Liver (tissue), 9 donors: ENCODE data around the gene TARM1. TPM values are rescaled to one million over a fixed set of nuclear protein-coding genes. Genes with fewer than 3 reads are reported as not detected.

Experiments
- DNase-seq: peaks from one replicate; pipeline ENCODE4 v3.0.0-alpha.2; 2017; ENCODE audit warnings: low spot score
- H3K27ac ChIP-seq, 2 donors: one replicate each; pipeline ENCODE4 v1.7.0; 2013; ENCODE audit warnings: inconsistent platforms in 2 of 2, low read length in 2 of 2, control low read depth in 1 of 2, low read depth in 1 of 2, mild to moderate bottlenecking in 1 of 2
- H3K27me3 ChIP-seq, 4 donors: one replicate each; pipeline versions ENCODE4 v1.6.1 to v1.7.0; 2013; ENCODE audit warnings: low read length in 3 of 4, inconsistent platforms in 1 of 4, mild to moderate bottlenecking in 1 of 4, moderate library complexity in 1 of 4; ENCODE audit not compliant: control insufficient read depth in 4 of 4, insufficient read depth in 4 of 4
- H3K36me3 ChIP-seq, 4 donors: one replicate each; pipeline versions ENCODE4 v1.6.1 to v1.7.0; 2013; ENCODE audit warnings: low read length in 3 of 4, mild to moderate bottlenecking in 3 of 4, low read depth in 1 of 4, moderate library complexity in 1 of 4; ENCODE audit not compliant: control insufficient read depth in 4 of 4, insufficient read depth in 3 of 4
- H3K4me1 ChIP-seq, 4 donors: one replicate each; pipeline versions ENCODE4 v1.6.1 to v1.7.0; 2013; ENCODE audit warnings: low read length in 3 of 4, mild to moderate bottlenecking in 3 of 4, moderate library complexity in 1 of 4; ENCODE audit not compliant: control insufficient read depth in 4 of 4, insufficient read depth in 4 of 4
- H3K4me3 ChIP-seq, 3 donors: one replicate each; pipeline versions ENCODE4 v1.6.1 to v1.7.0; 2013; ENCODE audit warnings: low read length in 3 of 3, control low read depth in 1 of 3, low read depth in 1 of 3, mild to moderate bottlenecking in 1 of 3
- H3K9ac ChIP-seq, 2 donors: one replicate each; pipeline ENCODE4 v1.7.0; 2013; ENCODE audit warnings: low read length in 2 of 2, mild to moderate bottlenecking in 2 of 2, moderate library complexity in 2 of 2, control low read depth in 1 of 2, low read depth in 1 of 2
- H3K9me3 ChIP-seq, 4 donors: one replicate each; pipeline versions ENCODE4 v1.6.1 to v1.7.0; 2013; ENCODE audit warnings: low read length in 3 of 4; ENCODE audit not compliant: control insufficient read depth in 4 of 4
- ATF3 ChIP-seq: IDR thresholded peaks from 2 replicates; pipeline ENCODE4 v1.6.1; 2016; ENCODE audit warnings: antibody characterized with exemption
- EGR1 ChIP-seq, 2 donors: IDR thresholded peaks; 2 replicates each; pipeline ENCODE4 v1.6.1; 2016 to 2018; ENCODE audit warnings: antibody characterized with exemption in 2 of 2, low read depth in 2 of 2
- FOXA1 ChIP-seq: IDR thresholded peaks from 2 replicates; pipeline ENCODE4 v1.6.1; 2016; ENCODE audit warnings: antibody characterized with exemption
- FOXA2 ChIP-seq: IDR thresholded peaks from 2 replicates; pipeline ENCODE4 v1.6.1; 2016; ENCODE audit warnings: antibody characterized with exemption
- GABPA ChIP-seq, 2 donors: IDR thresholded peaks in 1 of 2; conservative IDR thresholded peaks in 1 of 2; 2 replicates each; pipeline ENCODE4 v1.6.1; 2016; ENCODE audit warnings: antibody characterized with exemption in 2 of 2, mild to moderate bottlenecking in 1 of 2, moderate library complexity in 1 of 2
- HNF4A ChIP-seq, 2 donors: conservative IDR thresholded peaks; 2 replicates each; pipeline ENCODE4 v1.6.1; 2016; ENCODE audit warnings: antibody characterized with exemption in 2 of 2, mild to moderate bottlenecking in 2 of 2
- HNF4G ChIP-seq: IDR thresholded peaks from 2 replicates; pipeline ENCODE4 v1.6.1; 2016; ENCODE audit warnings: antibody characterized with exemption
- JUND ChIP-seq, 2 donors: IDR thresholded peaks; 2 replicates each; pipeline ENCODE4 v1.6.1; 2016; ENCODE audit warnings: antibody characterized with exemption in 2 of 2
- MAX ChIP-seq: IDR thresholded peaks from 2 replicates; pipeline ENCODE4 v1.6.1; 2016; ENCODE audit warnings: antibody characterized with exemption
- NR2F2 ChIP-seq: IDR thresholded peaks from 2 replicates; pipeline ENCODE4 v1.6.1; 2016; ENCODE audit warnings: antibody characterized with exemption
- RAD21 ChIP-seq, 2 donors: IDR thresholded peaks; 2 replicates each; pipeline ENCODE4 v1.6.1; 2016; ENCODE audit warnings: antibody characterized with exemption in 2 of 2, mild to moderate bottlenecking in 2 of 2
- REST ChIP-seq: IDR thresholded peaks from 2 replicates; pipeline ENCODE4 v1.6.1; 2016; ENCODE audit warnings: antibody characterized with exemption, mild to moderate bottlenecking
- RXRA ChIP-seq, 2 donors: IDR thresholded peaks; 2 replicates each; pipeline ENCODE4 v1.6.1; 2017 to 2018; ENCODE audit warnings: antibody characterized with exemption in 2 of 2, mild to moderate bottlenecking in 1 of 2
- SP1 ChIP-seq: IDR thresholded peaks from 2 replicates; pipeline ENCODE4 v1.6.1; 2018; ENCODE audit warnings: antibody characterized with exemption, mild to moderate bottlenecking
- TAF1 ChIP-seq: conservative IDR thresholded peaks from 2 replicates; pipeline ENCODE4 v1.6.1; 2016; ENCODE audit warnings: antibody characterized with exemption, mild to moderate bottlenecking
- YY1 ChIP-seq: IDR thresholded peaks from 2 replicates; pipeline ENCODE4 v1.6.1; 2016; ENCODE audit warnings: antibody characterized with exemption, mild to moderate bottlenecking
- WGBS: extraction: QIAGEN DNeasy Blood & Tissue Kit; methylation state at CpG from one replicate; pipeline ENCODE4 v1.1.7; 2013; 5-methylcytosine and 5-hydroxymethylcytosine counted together
- polyA plus RNA-seq, 2 donors: library from polyadenylated mRNA; stranded (reverse) in 1 of 2; unstranded in 1 of 2; fragments of 200-250 nt in 1 of 2; fragments of >200 nt in 1 of 2; fragmentation: Nextera tagmentation in 1 of 2; extraction: Ambion mirVana in 1 of 2; gene quantifications; one replicate each; pipeline versions ENCODE4 v1.2.1 to v1.2.3, GENCODE V29; 2013 to 2015
- total RNA-seq, 2 donors: library from RNA; depleted of rRNA; stranded (reverse); fragments of >200 nt; gene quantifications; one replicate each; pipeline ENCODE4 v1.2.3, GENCODE V29; 2014
- TF ChIP-seq, protein P1 (sequence below): fragments of 150-350 bp; IDR thresholded peaks from 2 replicates; pipeline ENCODE4 v1.5.1; 2017; ENCODE audit warnings: improper control_type of control experiment, low read depth, low read length; ENCODE audit not compliant: missing input control
- TF ChIP-seq, protein P2 (sequence below): IDR thresholded peaks from 2 replicates; pipeline ENCODE4 v1.6.1; 2016; ENCODE audit warnings: antibody characterized with exemption
- donor health status: healthy.
- donor health status: healthy.
- donor health status: healthy.
- donor health status: healthy.
- donor health status: healthy.

Gene TARM1
- total and polyA plus RNA-seq, 4 donors = not detected

DNA sequence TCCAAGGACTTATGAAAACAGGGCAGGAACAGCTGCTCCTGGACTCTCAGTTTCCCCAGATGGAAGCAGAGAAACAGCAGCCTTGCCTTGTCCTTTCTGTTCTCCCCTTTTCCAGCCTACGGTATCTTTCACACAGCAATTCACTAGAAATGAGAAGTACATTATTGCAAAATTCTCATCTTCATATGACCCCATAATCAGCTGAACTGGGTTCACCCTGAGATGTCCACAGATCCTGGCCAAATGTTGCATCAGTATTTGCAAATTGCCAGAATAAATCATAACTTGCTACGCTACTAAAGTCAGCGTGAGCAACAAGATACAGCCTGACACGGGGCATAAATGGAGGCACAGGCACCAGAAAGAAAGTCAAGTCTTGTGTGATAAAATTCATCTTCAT is 33.5 kb downstream of the TARM1 start:
- Histone ChIP-seq H3K4me1 (no peaks in the 10 kb centered on the region), H3K9ac (no peak overlapping the region), H3K27ac (no peak overlapping the region), H3K36me3 (no peaks in the 10 kb centered on the region), H3K27me3 (peaks cover 0 to 5% (median 0%) of the 10 kb centered on the region in 4 donors), H3K9me3 (peaks cover 0 to 2% (median 0%) of the 10 kb centered on the region in 4 donors), H3K4me3 (no peak overlapping the region)
- no peak for TF ChIP-seq ATF3
- peak in 1 of 2 donors; percentile 10 for TF ChIP-seq RXRA (IDR thresholded peaks at IDR 0.05)
- DNase-seq = no peak
- WGBS = 67% methylated on average over 4 of the region's 4 CpGs

GRCh38 chr19:54045771-54046170 is 35.4 kb downstream of the TARM1 start:
- H3K27me3 ChIP-seq = peaks cover 0 to 5% (median 0%) of the 10 kb centered on the region in 4 donors
- H3K9me3 ChIP-seq = peaks cover 0 to 2% (median 0%) of the 10 kb centered on the region in 4 donors
- no peaks in the 10 kb centered on the region for H3K36me3 ChIP-seq
- H3K27ac ChIP-seq = no peak overlapping the region
- 66% methylated on average over 2 of the region's 2 CpGs for WGBS
- no peak for DNase-seq
- H3K4me3 ChIP-seq = no peak overlapping the region
- no peaks in the 10 kb centered on the region for H3K4me1 ChIP-seq
- H3K9ac ChIP-seq = no peak overlapping the region
- TF ChIP-seq HNF4A (conservative IDR thresholded peaks at IDR 0.05) (no peak), JUND (IDR thresholded peaks at IDR 0.05) (no peak), NR2F2 (no peak), RXRA (IDR thresholded peaks at IDR 0.05) (no peak), SP1 (no peak), FOXA1 (no peak), YY1 (no peak), ATF3 (no peak), FOXA2 (no peak), EGR1 (IDR thresholded peaks at IDR 0.05; ENCODE audit: low read depth in 2 of 2) (no peak), RAD21 (IDR thresholded peaks at IDR 0.05) (no peak), GABPA (IDR thresholded peaks at IDR 0.05 in 1 of 2, conservative IDR thresholded peaks at IDR 0.05 in 1 of 2) (no peak), TAF1 (no peak), HNF4G (no peak), REST (no peak), MAX (no peak)
- TF ChIP-seq, protein P1, sequence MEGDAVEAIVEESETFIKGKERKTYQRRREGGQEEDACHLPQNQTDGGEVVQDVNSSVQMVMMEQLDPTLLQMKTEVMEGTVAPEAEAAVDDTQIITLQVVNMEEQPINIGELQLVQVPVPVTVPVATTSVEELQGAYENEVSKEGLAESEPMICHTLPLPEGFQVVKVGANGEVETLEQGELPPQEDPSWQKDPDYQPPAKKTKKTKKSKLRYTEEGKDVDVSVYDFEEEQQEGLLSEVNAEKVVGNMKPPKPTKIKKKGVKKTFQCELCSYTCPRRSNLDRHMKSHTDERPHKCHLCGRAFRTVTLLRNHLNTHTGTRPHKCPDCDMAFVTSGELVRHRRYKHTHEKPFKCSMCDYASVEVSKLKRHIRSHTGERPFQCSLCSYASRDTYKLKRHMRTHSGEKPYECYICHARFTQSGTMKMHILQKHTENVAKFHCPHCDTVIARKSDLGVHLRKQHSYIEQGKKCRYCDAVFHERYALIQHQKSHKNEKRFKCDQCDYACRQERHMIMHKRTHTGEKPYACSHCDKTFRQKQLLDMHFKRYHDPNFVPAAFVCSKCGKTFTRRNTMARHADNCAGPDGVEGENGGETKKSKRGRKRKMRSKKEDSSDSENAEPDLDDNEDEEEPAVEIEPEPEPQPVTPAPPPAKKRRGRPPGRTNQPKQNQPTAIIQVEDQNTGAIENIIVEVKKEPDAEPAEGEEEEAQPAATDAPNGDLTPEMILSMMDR = no peak
- TF ChIP-seq, protein P2, sequence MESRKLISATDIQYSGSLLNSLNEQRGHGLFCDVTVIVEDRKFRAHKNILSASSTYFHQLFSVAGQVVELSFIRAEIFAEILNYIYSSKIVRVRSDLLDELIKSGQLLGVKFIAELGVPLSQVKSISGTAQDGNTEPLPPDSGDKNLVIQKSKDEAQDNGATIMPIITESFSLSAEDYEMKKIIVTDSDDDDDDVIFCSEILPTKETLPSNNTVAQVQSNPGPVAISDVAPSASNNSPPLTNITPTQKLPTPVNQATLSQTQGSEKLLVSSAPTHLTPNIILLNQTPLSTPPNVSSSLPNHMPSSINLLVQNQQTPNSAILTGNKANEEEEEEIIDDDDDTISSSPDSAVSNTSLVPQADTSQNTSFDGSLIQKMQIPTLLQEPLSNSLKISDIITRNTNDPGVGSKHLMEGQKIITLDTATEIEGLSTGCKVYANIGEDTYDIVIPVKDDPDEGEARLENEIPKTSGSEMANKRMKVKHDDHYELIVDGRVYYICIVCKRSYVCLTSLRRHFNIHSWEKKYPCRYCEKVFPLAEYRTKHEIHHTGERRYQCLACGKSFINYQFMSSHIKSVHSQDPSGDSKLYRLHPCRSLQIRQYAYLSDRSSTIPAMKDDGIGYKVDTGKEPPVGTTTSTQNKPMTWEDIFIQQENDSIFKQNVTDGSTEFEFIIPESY = no peak
